Activated T-cell treated with anti-CD3 and anti-CD28 coated beads, Interleukin-2, amount 50 U/mL, for 1 hour (primary cell): ENCODE measurements around the gene UST.
A peak's percentile ranks its signal among the peaks of the same experiment; 100 is the strongest.

Source experiments
- DNase-seq: peaks from one replicate; pipeline ENCODE4 v3.0.0-alpha.2; 2020

UST gene, protein sequence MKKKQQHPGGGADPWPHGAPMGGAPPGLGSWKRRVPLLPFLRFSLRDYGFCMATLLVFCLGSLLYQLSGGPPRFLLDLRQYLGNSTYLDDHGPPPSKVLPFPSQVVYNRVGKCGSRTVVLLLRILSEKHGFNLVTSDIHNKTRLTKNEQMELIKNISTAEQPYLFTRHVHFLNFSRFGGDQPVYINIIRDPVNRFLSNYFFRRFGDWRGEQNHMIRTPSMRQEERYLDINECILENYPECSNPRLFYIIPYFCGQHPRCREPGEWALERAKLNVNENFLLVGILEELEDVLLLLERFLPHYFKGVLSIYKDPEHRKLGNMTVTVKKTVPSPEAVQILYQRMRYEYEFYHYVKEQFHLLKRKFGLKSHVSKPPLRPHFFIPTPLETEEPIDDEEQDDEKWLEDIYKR

DNA sequence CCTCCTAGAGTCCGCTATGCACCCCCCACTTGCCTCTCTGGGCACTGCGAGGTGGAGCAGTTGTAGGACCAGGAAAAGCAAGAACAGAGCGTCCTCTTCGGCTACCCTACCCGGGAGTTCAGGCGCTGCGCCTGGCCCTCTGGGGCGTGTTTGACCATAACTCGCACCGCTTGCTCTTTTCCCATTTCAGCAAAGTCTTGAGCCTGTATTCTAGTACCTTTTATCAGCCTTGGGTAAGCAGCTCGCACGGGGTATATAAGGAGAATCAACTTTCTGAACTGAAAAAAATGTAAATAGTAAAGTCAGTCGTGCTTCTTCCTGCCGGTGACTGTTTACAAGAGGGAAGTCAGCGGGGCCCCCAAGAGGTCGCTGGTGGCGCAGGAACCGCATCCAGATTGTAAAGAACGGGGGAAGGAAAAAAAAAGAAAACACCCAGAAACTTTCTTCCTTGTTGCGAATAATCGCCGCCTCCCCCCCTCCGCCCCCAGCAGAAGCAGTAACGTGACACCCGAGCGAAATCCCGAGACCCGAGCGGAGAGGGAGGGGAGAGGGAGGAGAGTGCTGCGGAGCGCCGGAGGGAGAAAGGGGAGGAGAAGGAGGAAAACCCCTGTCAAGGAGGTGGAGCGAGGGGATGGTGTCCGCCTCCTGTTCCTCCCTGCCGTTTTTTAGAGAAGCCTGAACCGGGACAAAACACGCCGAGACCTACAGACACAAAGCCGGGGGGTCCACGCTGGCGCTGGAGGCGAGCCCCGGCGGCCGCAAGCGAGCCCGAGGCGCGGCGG lies at the start of gene UST:
TSS of gene UST (plus strand) at position 668 of the 782 bp plus-strand sequence. CDS start 401 bp downstream, outside the sequence.
- DNase-seq, result peak; percentile 61

DNA sequence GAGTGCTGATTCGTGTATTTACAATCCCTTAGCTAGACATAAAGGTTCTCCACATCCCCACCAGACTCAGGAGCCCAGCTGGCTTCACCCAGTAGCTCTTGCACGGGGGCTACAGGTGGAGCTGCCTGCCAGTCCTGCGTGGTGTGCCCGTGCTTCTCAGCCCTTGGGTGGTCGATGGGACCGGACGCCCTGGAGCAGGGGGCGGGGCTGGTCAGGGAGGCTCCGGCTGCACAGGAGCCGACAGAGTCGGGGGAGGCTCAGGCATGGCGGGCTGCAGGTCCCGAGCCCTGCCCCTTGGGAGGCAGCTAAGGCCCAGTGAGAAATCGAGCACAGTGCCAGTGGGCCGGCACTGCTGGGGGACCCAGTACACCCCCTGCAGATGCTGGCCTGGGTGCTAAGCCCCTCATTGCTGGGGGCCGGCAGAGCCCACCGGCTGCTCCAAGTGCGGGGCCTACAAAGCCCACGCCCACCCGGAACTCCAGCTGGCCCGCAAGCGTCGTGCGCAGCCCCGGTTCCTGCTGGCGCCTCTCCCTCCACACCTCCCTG lies 48.9 kb upstream of the UST start:
- no peak for DNase-seq

DNA sequence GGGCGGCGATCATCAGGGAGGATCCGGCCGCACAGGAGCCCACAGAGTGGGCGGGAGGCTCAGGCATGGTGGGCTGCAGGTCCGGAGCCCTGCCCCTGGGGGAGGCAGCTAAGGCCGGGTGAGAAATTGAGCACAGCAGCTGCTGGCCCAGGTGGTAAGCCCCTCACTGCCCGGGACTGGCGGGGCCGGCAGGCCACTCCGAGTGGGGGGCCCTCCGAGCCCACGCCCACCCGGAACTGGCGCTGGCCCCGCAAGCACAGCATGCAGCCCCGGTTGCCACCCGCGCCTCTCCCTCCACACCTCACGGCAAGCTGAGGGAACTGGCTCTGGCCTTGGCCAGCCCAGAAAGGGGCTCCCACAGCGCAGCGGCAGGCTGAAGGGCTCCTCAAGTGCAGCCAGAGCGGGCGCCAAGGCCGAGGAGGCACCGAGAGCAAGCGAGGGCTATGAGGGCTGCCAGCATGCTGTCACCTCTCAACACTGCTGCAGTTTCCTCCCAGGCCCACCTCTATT lies 48.1 kb upstream of the UST start:
- DNase-seq, result no peak

DNA sequence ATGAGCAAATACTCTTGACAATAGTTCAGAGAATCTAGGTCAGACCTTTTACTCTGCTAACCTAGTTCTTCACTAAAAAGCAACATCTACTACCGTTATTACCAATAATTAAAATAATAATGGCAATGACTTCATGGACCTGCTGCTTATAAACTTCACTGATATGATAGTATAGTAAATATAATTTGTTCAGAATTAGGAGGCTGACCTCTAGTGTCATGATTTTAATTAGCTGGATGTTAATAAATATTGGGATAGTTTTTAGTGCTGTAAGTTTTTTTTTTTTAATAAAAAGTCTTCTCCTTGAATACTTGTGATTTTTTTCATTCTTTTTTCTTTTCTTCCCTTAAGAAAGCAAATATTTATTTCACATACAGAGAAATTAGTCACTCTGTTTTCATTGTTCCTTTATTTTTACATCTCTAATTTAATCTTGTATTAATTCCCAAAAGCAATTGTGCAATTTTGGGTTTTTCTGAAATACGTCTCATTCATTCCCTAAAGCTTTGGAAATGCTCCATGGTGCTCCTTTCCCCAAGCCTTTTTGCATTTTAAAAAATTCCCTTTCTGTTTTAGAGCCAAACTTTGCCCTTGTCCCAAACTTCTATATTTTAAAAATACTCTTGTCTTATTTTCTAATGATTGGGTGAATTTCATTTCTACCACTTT lies 46.6 kb upstream of the UST start:
- DNase-seq, result no peak

DNA sequence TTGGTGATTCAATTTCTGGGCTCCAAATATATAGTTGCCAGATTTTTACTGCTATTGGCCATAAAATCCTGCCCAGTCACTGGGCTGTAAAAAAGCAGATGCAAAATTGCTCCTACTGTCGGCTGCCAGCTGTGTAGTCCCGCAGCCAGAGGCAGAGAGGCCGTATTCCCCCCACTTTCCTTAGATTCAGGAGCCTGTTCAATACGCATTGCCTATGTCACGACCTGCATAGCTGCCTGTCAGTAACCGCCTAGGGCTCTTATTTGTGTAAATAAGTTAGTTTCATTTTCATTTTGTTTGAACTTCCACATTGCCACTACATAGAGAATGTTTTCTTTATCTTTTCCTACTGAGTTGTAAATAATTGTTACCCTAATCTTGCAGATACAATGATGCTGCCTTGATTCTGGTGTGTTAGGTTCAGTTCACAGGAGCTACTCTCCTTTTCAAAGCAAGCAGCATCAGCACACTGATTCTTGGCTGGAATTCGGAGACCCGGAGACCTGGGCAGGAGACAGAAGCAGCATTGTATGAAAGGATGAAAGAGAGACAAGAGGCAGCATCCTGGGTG lies 46.0 kb upstream of the UST start:
- no peak for DNase-seq

DNA sequence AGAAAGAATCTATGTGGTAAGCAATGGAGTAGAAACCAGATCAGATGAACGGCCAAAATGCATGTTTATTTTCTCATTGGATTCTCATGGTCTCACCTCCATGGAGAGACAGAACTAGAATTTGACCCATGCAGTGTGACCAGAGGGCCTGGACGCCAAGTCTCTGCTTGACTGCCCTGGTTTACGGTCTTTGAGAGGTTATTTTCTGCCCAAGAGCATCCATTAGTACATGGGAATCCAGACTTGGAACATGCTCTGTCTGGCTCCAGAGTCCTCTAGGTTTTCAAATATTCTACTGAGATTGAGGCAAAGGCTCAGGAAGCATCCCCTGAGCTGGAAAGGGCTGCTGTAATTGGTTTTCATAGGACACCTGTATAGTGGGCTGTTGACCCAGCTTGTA lies 45.5 kb upstream of the UST start:
- DNase-seq, result no peak

DNA sequence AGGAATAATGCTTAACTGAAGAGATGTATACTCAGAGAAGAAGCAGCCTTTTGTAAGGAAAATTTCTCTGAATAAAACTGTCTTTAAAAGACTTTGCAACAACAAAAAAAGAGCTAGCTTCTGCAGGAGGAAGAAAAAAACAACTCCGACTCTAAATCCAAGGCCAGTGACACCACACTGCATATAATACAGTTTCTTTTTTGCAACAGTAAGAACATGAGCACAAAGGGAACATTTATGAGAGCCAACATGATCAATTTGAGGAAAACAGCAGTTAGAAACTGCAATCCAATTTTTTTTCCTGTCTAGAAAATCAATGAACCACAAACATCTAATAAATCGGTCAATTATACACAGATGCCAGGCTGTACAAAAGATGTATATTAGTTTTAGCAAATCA lies 42.9 kb upstream of the UST start:
- DNase-seq, result no peak

DNA sequence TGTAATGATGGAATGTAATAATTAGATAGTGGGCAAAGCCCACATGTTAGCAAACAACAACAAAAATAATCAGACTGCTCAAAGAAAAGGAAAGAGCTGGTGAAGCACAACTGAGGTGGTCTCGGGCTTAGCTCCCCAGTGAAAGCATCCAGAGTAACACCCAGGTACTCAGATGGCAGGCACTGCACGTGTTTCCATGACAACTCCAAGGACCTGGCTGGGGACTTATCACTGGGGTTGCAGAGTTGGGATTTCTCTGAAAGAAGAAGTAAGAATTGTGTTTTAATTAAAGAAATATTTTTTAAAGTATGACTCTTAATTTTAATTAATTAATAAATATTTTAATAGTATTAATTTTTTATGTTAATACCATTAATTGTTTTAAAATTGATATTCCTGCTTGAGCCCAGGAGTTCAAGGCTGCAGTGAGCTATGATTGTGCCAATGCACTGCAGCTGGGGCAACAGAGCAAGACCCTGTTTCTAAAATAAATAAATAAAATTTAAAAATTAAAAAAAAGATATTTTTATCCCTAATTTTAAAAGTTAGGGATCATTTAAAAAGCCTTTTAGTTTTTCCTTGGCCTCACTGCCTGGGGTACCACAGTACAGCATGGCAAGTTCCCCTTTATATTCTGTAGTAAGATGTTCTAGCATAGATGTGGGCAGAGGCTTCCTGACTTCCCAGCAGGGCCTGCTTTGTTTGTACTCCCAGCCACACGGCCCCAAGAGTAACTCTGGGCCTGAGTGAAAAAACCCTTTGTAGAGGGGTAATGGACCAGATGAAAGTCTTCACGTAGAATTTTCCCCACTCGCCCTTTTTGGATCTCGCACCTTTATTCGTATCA lies 42.2 kb upstream of the UST start:
- DNase-seq, result no peak

DNA sequence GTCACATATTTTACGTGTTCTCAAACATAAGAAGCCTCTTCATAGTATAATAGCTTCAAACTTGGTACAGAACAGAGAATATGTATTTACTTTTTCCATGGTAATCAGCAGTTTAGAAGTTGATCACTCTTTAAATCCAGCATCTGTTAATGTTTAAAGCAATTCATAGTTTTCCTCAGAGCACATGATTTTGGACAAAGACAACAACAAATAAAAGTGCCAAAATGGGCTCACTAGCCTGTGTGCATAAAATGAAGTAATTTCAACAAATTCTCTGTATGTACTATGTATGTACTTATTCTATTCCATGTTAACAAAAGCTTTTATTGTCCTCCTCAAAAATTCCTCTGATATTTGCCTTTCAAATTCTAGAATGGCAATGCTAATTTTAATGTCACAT lies 38.1 kb upstream of the UST start:
- no peak for DNase-seq

DNA sequence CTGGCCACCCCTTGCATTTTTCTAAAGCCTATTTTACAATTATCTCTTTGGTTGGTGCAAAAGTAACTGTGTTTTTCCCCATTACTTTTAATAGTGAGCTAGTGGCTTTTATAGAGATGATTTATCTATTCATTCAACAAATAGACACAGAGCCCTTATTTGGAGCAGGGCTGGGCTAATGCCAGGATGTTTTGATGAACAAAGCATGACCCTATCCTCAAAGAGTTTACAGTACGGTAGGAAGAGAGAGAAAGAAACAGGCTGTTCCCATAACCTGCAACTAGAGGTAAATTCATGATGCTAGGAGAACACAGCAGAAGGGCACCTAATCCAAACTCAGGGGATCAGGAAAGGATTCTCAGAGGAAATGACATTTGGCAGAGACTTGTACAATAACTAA lies 37.3 kb upstream of the UST start:
- no peak for DNase-seq

DNA sequence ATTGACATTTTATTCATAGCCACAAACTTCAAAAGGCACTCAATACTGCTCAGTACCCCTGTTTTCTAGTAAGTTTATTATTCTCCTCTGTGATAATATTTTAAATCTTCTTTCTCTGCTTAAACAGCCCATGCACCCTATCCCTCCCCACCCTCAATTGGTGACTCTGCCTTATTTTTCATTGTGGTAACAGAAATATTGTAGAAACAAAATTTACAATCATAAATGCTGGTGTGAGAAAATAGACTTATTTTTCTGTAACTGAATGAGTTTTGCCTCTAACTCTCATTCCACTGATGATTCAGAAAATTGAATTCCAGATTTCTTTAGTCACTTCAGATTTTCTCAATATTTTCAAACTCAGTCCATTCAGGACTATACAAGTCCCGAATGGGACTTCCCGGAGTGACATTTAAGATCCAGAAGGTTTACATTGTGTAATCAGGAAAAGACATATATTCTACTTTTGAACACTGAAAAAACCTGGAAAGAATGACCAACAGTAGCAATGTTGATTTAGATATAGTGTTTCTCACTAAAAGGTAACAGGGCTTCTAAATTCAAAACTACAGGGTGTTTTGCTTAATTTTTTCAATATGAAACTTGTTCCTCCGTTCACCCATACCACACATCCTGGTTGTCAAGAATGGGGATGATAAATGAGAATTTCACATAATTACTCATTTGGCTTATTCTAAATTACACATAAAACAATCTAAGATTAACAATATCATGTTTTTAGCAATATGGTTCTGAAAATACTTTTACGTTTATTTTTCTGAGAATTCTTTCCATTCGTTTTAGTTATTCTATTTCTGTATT lies 34.8 kb upstream of the UST start:
- DNase-seq, result no peak

DNA sequence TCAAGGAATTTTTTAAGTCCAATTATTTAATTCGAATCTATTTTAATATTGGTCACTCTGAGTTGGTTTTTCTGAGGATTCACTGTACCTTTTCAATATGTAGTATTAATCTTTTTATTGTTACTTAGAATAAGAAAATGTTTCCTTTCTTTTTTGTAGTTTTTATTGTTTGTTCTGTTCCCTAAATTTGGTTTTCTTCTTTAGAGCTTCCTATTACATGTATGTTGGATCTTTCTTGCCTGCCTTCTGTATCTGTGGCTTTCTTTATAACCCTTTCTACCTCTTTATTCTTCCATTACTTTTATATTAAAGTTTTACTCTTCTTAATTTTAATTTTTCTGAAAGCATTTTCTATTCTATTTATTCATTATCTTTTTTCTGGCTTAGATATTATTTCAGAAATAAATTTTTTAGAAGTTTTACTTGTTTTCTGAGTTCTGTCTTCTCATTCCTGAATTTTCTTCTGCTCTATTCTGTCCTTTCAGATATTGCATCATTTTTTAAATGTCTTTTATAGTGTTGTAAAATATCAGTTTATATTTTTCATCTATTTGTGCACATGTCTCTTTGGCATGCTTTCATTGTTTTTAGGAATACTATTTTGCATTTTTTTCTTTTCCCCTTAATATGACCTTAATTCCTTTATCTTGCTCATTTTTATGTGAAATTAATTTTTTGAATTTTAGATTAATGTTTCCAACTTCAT lies 33.6 kb upstream of the UST start:
- no peak for DNase-seq

DNA sequence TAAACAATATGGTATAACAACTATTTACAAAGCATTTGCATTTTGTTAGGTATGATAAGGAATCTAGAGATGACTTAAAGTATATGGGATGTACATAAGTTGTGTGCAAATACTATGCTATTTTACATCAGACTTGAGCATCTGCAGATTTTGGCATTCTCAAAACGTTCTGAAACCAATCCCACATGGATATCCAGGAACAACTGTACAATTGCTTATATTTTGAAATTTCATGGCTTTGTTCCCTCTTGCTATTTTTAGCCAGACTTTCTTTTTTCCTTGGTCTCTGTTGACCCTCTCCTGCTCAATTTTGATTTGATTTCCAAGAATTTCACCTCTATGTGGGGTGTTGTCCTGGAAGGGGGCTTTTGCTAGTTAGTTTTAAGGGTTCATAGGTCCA lies 32.9 kb upstream of the UST start:
- DNase-seq, result no peak

DNA sequence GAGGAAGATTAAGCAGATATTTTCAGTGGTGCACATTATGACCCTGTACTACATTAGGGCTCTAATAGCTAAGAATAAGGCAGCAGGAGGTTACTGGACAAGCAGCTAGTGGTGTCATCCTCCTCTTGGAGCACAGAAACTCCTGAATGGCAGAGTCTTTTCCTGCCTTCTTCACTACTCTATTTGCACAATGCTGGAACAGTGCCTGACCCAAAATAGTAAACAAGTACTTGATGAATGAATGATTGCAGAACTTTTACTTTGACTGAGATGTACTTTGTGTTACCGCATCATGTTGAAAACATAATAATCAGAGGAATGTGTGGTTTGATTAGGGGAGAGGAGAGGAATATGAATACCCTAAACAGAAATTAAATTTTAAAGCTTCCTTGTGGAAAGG lies 30.0 kb upstream of the UST start:
- DNase-seq, result no peak

DNA sequence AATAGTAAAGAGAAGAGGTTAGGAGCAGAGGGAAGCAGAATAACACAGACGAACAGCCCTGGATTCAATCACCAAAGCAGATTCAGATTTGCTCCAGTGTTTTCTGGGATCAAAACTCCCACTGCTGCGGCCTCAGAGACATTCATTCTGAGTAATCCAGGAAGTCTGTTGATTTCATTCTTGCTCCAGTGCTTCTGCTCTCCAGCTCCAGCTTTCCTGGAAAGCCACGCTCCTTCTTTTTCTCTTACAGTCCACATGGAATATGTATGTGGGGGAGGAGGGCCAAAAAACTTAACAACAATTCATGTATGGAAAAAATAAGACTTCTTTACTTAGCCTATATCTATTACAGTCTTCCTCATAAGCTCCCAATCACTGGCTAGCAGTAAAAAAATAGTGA lies 26.4 kb upstream of the UST start:
- no peak for DNase-seq

DNA sequence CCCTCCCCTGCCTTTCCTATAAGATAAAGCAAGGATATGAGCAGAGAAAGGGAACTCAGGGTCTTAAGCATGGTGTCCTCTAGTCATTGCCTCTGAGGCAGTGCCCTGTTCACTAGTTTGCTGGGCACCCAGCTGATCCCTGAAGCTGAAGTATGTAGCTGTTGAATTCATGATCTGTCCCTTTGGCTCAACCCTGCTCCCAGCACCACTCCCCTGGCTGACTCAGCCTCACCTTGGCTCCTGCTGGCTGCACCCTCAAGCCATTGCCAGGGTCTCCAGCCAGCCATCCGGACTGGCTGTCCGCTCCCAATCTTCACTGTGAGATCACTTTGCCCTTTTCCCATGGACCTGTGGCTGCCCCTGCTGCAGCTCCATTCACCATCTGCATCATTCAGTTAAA lies 25.9 kb upstream of the UST start:
- DNase-seq, result no peak

DNA sequence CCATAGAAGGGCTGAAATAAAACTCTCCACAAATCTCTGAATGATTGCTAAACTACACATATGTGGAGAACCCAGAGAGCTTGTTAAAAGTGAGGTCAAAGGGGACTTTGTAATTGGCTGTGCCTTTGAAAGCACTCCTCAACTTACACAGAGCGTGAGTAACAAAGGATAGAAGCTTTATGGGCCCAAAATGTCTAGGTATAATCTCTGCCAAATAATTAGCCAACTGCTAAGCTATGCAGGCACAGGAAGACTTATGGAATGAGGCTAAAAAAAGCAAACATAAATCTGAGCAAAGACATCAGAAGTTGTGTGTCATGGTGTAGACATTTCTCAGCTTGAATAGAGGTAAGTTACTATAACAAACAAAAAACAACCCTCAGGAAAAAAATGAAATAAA lies 23.3 kb upstream of the UST start:
- no peak for DNase-seq

DNA sequence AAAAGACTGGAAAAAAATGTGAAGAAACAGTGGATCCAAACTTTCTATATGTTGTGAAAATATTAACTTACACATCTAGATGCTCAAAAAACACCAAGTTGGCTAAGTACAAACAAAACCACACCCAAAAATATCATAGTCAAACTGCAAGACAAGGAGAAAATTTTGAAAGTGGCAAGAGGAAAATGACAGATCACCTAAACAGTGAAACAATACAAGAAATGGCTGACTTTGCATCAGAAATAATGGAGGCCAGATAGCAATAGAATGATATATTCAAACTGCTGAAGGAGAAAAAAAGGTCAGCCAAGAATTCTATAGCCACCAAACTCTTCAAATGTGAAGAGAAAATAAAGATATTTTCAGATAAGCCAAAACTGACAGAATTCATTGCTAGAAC lies 22.4 kb upstream of the UST start:
- no peak for DNase-seq

DNA sequence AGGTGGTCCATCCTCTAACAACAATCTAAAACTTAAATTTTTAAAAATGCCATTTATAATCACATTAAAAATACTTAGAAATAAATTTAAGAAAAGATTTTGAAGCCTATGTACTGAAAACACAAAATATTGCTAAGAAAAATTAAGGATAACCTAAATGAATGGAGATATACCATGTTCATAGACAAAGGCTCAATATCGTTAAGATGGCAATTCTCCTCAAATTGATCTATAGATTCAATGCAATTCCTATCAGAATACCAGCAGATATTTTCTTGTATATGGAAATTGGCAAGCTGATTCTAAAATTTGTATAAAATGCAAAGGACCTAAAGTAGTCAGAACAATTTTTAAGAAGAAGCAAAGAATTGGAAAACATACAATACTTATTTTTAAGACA lies 19.7 kb upstream of the UST start:
- DNase-seq, result no peak

DNA sequence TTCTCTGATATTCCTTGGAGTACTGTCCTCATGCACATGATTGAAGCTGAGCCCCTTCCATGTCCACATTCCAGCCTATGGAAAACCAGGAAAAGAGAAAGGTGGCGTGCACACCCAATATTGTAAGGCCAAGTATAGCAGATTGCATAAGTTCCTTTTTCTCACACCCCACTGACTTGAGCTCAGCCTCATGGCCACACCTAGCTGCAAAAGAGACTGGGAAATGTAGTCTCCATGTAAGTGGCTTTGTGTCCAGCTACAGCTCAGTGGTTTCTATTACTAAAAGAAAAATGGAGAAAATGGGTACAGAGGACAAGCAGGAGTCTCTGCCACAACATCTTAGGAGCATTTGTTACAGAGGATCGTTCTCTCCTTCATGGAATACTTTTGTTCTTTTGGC lies 10.8 kb upstream of the UST start:
- no peak for DNase-seq
